NCI-H1436 treated with DMSO at 0.1 percent for 48 hours (cell line): ENCODE data around the gene GNE.
"Not testable (repeated sequence)": the region's sequence is repeated elsewhere in the genome, so short reads cannot be mapped to it uniquely, and the experiment has no call there.

Experiments
- DNase-seq: peaks from one replicate; lab custom pipeline; 2025; lab: John Stamatoyannopoulos, UW

GNE gene

GRCh38 chr9:36258208-36258995 is at the start of gene GNE:
GNE (minus strand) TSS chr9:36258448; CDS start chr9:36249355, 9,093 bp downstream.
- DNase-seq, result peak; percentile 57

- DNase-seq, result no peak
These were observed 48.4 kb upstream of the GNE start for GRCh38 chr9:36306471-36307306.

GRCh38 chr9:36304366-36304765 is 46.1 kb upstream of the GNE start:
- DNase-seq, result not testable (repeated sequence)

GRCh38 chr9:36301227-36301626 is 43.0 kb upstream of the GNE start:
- DNase-seq, result no peak

- no peak for DNase-seq
These were observed 40.3 kb upstream of the GNE start for GRCh38 chr9:36298566-36298965.

GRCh38 chr9:36297798-36298197 is 39.5 kb upstream of the GNE start:
- DNase-seq, result no peak

GRCh38 chr9:36294996-36295395 is 36.7 kb upstream of the GNE start:
- DNase-seq, result not testable (repeated sequence)

GRCh38 chr9:36293918-36294317 is 35.7 kb upstream of the GNE start:
- DNase-seq, result no peak

GRCh38 chr9:36293171-36293570 is 34.9 kb upstream of the GNE start:
- DNase-seq, result no peak

- no peak for DNase-seq
These were observed 34.4 kb upstream of the GNE start for GRCh38 chr9:36292641-36293040.

- no peak for DNase-seq
These were observed 32.7 kb upstream of the GNE start for GRCh38 chr9:36290996-36291395.

- no peak for DNase-seq
These were observed 31.7 kb upstream of the GNE start for GRCh38 chr9:36289836-36290435.

- no peak for DNase-seq
These were observed 29.8 kb upstream of the GNE start for GRCh38 chr9:36288070-36288469.

GRCh38 chr9:36286388-36286787 is 28.1 kb upstream of the GNE start:
- no peak for DNase-seq

GRCh38 chr9:36284226-36284625 is 26.0 kb upstream of the GNE start:
- no peak for DNase-seq

GRCh38 chr9:36282275-36282674 is 24.0 kb upstream of the GNE start:
- no peak for DNase-seq

- no peak for DNase-seq
These were observed 22.7 kb upstream of the GNE start for GRCh38 chr9:36280989-36281388.

- DNase-seq, result no peak
These were observed 20.0 kb upstream of the GNE start for GRCh38 chr9:36278243-36278642.

- no peak for DNase-seq
These were observed 18.5 kb upstream of the GNE start for GRCh38 chr9:36276781-36277181.

- DNase-seq, result no peak
These were observed 18.0 kb upstream of the GNE start for GRCh38 chr9:36276254-36276653.

GRCh38 chr9:36275060-36275459 is 16.8 kb upstream of the GNE start:
- no peak for DNase-seq

- not testable (repeated sequence) for DNase-seq
These were observed 15.1 kb upstream of the GNE start for GRCh38 chr9:36273354-36273753.

GRCh38 chr9:36268007-36268427 is 9.8 kb upstream of the GNE start:
- DNase-seq, result no peak
